ENCODE results near the gene SLN. TPM values are rescaled to one million over a fixed set of nuclear protein-coding genes. Genes with fewer than 3 reads are reported as not detected.
A peak's percentile ranks its signal among the peaks of the same experiment; 100 is the strongest.
"Not testable (repeated sequence)": the region's sequence is repeated elsewhere in the genome, so short reads cannot be mapped to it uniquely, and the experiment has no call there.

Gene SLN
- polyA plus RNA-seq (2013, experiment 1 of 2) = not detected
- polyA plus RNA-seq (2013, experiment 2 of 2) = not detected

DNA sequence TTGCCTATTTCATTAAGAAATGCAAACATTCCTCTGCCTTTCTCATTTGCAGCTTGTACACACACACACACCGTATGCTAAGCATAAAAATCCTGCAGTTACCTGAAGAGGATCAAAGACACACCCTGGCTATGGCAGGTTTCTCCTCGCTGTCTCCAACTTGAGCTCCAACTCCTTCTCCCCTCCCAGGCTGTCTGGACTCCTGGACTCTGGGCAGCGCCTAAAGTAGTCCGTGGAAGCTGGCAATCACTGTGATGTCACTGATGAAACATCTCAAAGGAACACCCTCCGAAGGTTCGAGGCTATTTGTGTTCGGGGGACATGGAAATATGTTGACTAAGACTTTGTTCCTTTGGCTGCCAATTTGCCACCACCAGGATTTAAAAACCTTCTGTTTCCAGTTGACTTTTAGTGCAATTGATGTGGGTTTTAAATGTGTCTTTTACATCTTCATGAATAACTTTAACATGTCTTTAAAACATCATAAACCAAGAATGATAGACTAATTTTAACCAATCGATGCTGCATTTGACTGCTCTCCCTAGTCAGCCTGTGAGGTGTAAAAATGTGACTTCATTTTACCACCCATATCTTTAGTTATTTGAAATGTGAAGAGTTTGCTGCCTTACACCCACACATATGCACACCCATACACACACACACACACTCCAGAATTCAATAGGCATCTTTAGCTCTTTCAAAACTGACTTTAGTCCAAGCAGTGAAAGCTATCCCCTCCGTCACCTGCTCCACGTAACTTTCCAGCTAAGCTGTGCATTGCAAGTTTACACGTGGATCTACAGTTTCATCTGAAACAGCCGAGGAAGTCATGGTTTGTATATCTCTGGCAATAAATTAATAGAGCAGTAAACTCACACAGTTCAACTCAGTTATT is at the start of gene SLN:
Gene SLN (minus strand): TSS at position 196 of the 895 bp plus-strand sequence.
- no peak within 1 kb of the TSS for H3K9ac ChIP-seq (ENCODE audit: low read length)
- no peak within 1 kb of the TSS for H3K27ac ChIP-seq (ENCODE audit: low read depth, low read length)
- no peak within 1 kb of the TSS for H3K4me2 ChIP-seq (ENCODE audit: low read length)
- no peak within 1 kb of the TSS for H2BK120ac ChIP-seq (ENCODE audit: low read depth, low read length)
- H3K36me3 ChIP-seq (ENCODE audit: control insufficient read depth, insufficient read depth, low read length) = no peaks in the 10 kb centered on the region
- H3K27me3 ChIP-seq (ENCODE audit: insufficient read depth, low read length, poor library complexity) = no peaks in the 10 kb centered on the region
- H3K4me1 ChIP-seq (ENCODE audit: control insufficient read depth, low read depth, low read length) = no peaks in the 10 kb centered on the region
- no peaks in the 10 kb centered on the region for H3K79me2 ChIP-seq (ENCODE audit: control insufficient read depth, insufficient read depth, low read length)
- H3K79me1 ChIP-seq (ENCODE audit: low read length) = no peaks in the 10 kb centered on the region
- H3K23ac ChIP-seq (ENCODE audit: low read length) = no peak within 1 kb of the TSS
- no peak within 1 kb of the TSS for H3K56ac ChIP-seq (ENCODE audit: low read length)
- no peak within 1 kb of the TSS for H2BK15ac ChIP-seq (replicated peaks; ENCODE audit: low read depth)
- H3K18ac ChIP-seq (ENCODE audit: low read length) = no peak within 1 kb of the TSS
- no peak within 1 kb of the TSS for H3K4ac ChIP-seq (ENCODE audit: low read depth, low read length)
- H4K8ac ChIP-seq (ENCODE audit: low read depth, low read length) = no peak within 1 kb of the TSS
- H2AK5ac ChIP-seq (ENCODE audit: low read length) = no peak within 1 kb of the TSS
- H3K4me3 ChIP-seq (ENCODE audit: low read length) = no peak within 1 kb of the TSS
- no peak within 1 kb of the TSS for H4K5ac ChIP-seq (ENCODE audit: low read length)
- H2BK5ac ChIP-seq (ENCODE audit: low read length) = no peak within 1 kb of the TSS
- DNase-seq = no peak
- no CpG with 5 or more reads among the region's 12 CpGs for WGBS (ENCODE audit: extremely low coverage, insufficient coverage, low lambda C conversion rate)

DNA sequence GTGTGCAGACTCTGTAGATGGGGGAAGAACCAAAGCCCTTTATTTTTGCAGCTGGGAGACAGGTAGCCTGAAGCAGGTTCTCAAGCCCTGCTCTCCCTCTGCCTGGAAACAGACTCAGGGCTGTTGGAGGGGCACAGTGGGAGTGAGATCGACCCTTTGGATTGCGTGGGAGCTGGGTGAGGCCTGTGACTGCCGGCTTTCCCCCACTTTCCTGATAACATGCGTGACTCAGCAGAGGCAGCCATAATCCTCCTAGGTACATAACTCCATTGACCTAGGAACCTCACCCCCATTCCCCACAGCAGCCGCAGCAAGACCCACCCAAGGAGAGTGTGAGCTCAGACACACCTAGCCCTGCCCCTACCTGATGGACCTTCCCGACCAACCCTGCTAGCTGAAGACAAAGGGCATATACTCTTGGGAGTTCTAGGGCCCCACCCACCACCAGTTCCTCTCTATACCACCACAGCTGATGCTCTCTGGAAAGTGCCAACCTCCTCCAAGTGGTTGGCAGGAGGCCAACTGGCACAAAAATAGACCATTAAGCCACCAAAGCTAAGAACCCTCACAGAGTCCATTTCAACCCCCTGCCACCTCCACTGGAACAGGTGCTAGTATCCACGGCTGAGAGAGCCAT is 47.0 kb upstream of the SLN start:
- H3K27me3 ChIP-seq (ENCODE audit: insufficient read depth, low read length, poor library complexity); H3K27ac ChIP-seq (ENCODE audit: low read depth, low read length); H3K4me2 ChIP-seq (ENCODE audit: low read length); H2BK5ac ChIP-seq (ENCODE audit: low read length); H3K23ac ChIP-seq (ENCODE audit: low read length); DNase-seq; H3K36me3 ChIP-seq (ENCODE audit: control insufficient read depth, insufficient read depth, low read length); H3K4ac ChIP-seq (ENCODE audit: low read depth, low read length); H3K4me3 ChIP-seq (ENCODE audit: low read length); H3K79me1 ChIP-seq (ENCODE audit: low read length); H3K4me1 ChIP-seq (ENCODE audit: control insufficient read depth, low read depth, low read length); H4K8ac ChIP-seq (ENCODE audit: low read depth, low read length); H3K18ac ChIP-seq (ENCODE audit: low read length); H2BK120ac ChIP-seq (ENCODE audit: low read depth, low read length); H3K56ac ChIP-seq (ENCODE audit: low read length); H2AK5ac ChIP-seq (ENCODE audit: low read length); H3K79me2 ChIP-seq (ENCODE audit: control insufficient read depth, insufficient read depth, low read length); H2BK15ac ChIP-seq (replicated peaks; ENCODE audit: low read depth); H4K5ac ChIP-seq (ENCODE audit: low read length); H3K9ac ChIP-seq (ENCODE audit: low read length): not testable (repeated sequence)
- no CpG with 5 or more reads among the region's 7 CpGs for WGBS (ENCODE audit: extremely low coverage, insufficient coverage, low lambda C conversion rate)

- WGBS (ENCODE audit: extremely low coverage, insufficient coverage, low lambda C conversion rate) = no CpG with 5 or more reads among the region's 1 CpG
Observed at GRCh38 chr11:107757661-107758060, 45.8 kb upstream of the SLN start.

GRCh38 chr11:107756553-107756952 is 44.7 kb upstream of the SLN start:
- H3K79me1 ChIP-seq (ENCODE audit: low read length) = no peaks in the 10 kb centered on the region
- no peak overlapping the region for H3K23ac ChIP-seq (ENCODE audit: low read length)
- no peak overlapping the region for H4K5ac ChIP-seq (ENCODE audit: low read length)
- no peak overlapping the region for H3K9ac ChIP-seq (ENCODE audit: low read length)
- H3K4me1 ChIP-seq (ENCODE audit: control insufficient read depth, low read depth, low read length) = no peaks in the 10 kb centered on the region
- no peak overlapping the region for H3K56ac ChIP-seq (ENCODE audit: low read length)
- H2BK120ac ChIP-seq (ENCODE audit: low read depth, low read length) = no peak overlapping the region
- no peak overlapping the region for H3K4me2 ChIP-seq (ENCODE audit: low read length)
- DNase-seq = no peak
- H3K4ac ChIP-seq (ENCODE audit: low read depth, low read length) = no peak overlapping the region
- no peaks in the 10 kb centered on the region for H3K79me2 ChIP-seq (ENCODE audit: control insufficient read depth, insufficient read depth, low read length)
- H3K18ac ChIP-seq (ENCODE audit: low read length) = no peak overlapping the region
- no peaks in the 10 kb centered on the region for H3K36me3 ChIP-seq (ENCODE audit: control insufficient read depth, insufficient read depth, low read length)
- no peaks in the 10 kb centered on the region for H3K27me3 ChIP-seq (ENCODE audit: insufficient read depth, low read length, poor library complexity)
- no peak overlapping the region for H3K4me3 ChIP-seq (ENCODE audit: low read length)
- H2BK15ac ChIP-seq (replicated peaks; ENCODE audit: low read depth) = no peak overlapping the region
- no peak overlapping the region for H2AK5ac ChIP-seq (ENCODE audit: low read length)
- no peak overlapping the region for H4K8ac ChIP-seq (ENCODE audit: low read depth, low read length)
- H3K27ac ChIP-seq (ENCODE audit: low read depth, low read length) = no peak overlapping the region
- no CpG with 5 or more reads among the region's 1 CpG for WGBS (ENCODE audit: extremely low coverage, insufficient coverage, low lambda C conversion rate)
- H2BK5ac ChIP-seq (ENCODE audit: low read length) = no peak overlapping the region

More at GRCh38 chr11:107757661-107758060, 45.8 kb upstream of the SLN start:
- H3K27me3 ChIP-seq (ENCODE audit: insufficient read depth, low read length, poor library complexity) = no peaks in the 10 kb centered on the region
- peak; percentile 37 for DNase-seq
- no peak overlapping the region for H3K4me3 ChIP-seq (ENCODE audit: low read length)
- no peak overlapping the region for H3K18ac ChIP-seq (ENCODE audit: low read length)
- no peaks in the 10 kb centered on the region for H3K79me2 ChIP-seq (ENCODE audit: control insufficient read depth, insufficient read depth, low read length)
- H2BK120ac ChIP-seq (ENCODE audit: low read depth, low read length) = no peak overlapping the region
- H3K23ac ChIP-seq (ENCODE audit: low read length) = no peak overlapping the region
- no peak overlapping the region for H3K27ac ChIP-seq (ENCODE audit: low read depth, low read length)
- H3K4me1 ChIP-seq (ENCODE audit: control insufficient read depth, low read depth, low read length) = no peaks in the 10 kb centered on the region
- no peak overlapping the region for H4K5ac ChIP-seq (ENCODE audit: low read length)
- no peak overlapping the region for H2BK15ac ChIP-seq (replicated peaks; ENCODE audit: low read depth)
- no peak overlapping the region for H3K4ac ChIP-seq (ENCODE audit: low read depth, low read length)
- H3K9ac ChIP-seq (ENCODE audit: low read length) = no peak overlapping the region
- no peak overlapping the region for H3K56ac ChIP-seq (ENCODE audit: low read length)
- no peak overlapping the region for H3K4me2 ChIP-seq (ENCODE audit: low read length)
- H4K8ac ChIP-seq (ENCODE audit: low read depth, low read length) = no peak overlapping the region
- H2AK5ac ChIP-seq (ENCODE audit: low read length) = no peak overlapping the region
- no peaks in the 10 kb centered on the region for H3K79me1 ChIP-seq (ENCODE audit: low read length)
- H3K36me3 ChIP-seq (ENCODE audit: control insufficient read depth, insufficient read depth, low read length) = no peaks in the 10 kb centered on the region
- no peak overlapping the region for H2BK5ac ChIP-seq (ENCODE audit: low read length)

GRCh38 chr11:107752949-107753822 is 41.3 kb upstream of the SLN start:
- H3K56ac ChIP-seq (ENCODE audit: low read length) = no peak overlapping the region
- no peak overlapping the region for H3K9ac ChIP-seq (ENCODE audit: low read length)
- H2BK15ac ChIP-seq (replicated peaks; ENCODE audit: low read depth) = no peak overlapping the region
- H2AK5ac ChIP-seq (ENCODE audit: low read length) = no peak overlapping the region
- no peak overlapping the region for H3K27ac ChIP-seq (ENCODE audit: low read depth, low read length)
- H3K4me1 ChIP-seq (ENCODE audit: control insufficient read depth, low read depth, low read length) = no peaks in the 10 kb centered on the region
- no peaks in the 10 kb centered on the region for H3K36me3 ChIP-seq (ENCODE audit: control insufficient read depth, insufficient read depth, low read length)
- no CpG with 5 or more reads among the region's 2 CpGs for WGBS (ENCODE audit: extremely low coverage, insufficient coverage, low lambda C conversion rate)
- H4K5ac ChIP-seq (ENCODE audit: low read length) = no peak overlapping the region
- no peak overlapping the region for H3K4ac ChIP-seq (ENCODE audit: low read depth, low read length)
- peak overlapping the region; percentile 86 for H4K8ac ChIP-seq (ENCODE audit: low read depth, low read length)
- H3K4me2 ChIP-seq (ENCODE audit: low read length) = no peak overlapping the region
- DNase-seq = no peak
- no peak overlapping the region for H2BK120ac ChIP-seq (ENCODE audit: low read depth, low read length)
- H3K79me2 ChIP-seq (ENCODE audit: control insufficient read depth, insufficient read depth, low read length) = no peaks in the 10 kb centered on the region
- no peaks in the 10 kb centered on the region for H3K27me3 ChIP-seq (ENCODE audit: insufficient read depth, low read length, poor library complexity)
- H2BK5ac ChIP-seq (ENCODE audit: low read length) = no peak overlapping the region
- no peak overlapping the region for H3K18ac ChIP-seq (ENCODE audit: low read length)
- H3K23ac ChIP-seq (ENCODE audit: low read length) = no peak overlapping the region
- H3K4me3 ChIP-seq (ENCODE audit: low read length) = no peak overlapping the region
- H3K79me1 ChIP-seq (ENCODE audit: low read length) = no peaks in the 10 kb centered on the region
